DOHH2 (cell line): ENCODE data around the gene ITPA.

Experiments used
- H3F3A ChIP-seq: fragments of 200-600 bp; sonication (generic), shearing (Covaris generic); 2 replicates; pipeline ENCODE4 v1.6.0; 2016; ENCODE audit warnings: antibody characterized with exemption, mild to moderate bottlenecking; ENCODE audit not compliant: control insufficient read depth, insufficient read depth
- H3K27ac ChIP-seq: fragments of 200-600 bp; sonication (generic); 2 replicates; pipeline ENCODE4 v1.5.1; 2014; ENCODE audit warnings: low read depth, mild to moderate bottlenecking, low read length, moderate library complexity
- H3K27me3 ChIP-seq: fragments of 200-600 bp; sonication (generic); 2 replicates; pipeline ENCODE4 v1.6.1; 2014; ENCODE audit warnings: mild to moderate bottlenecking, low read length, mixed read lengths; ENCODE audit not compliant: control insufficient read depth
- H3K36me3 ChIP-seq: fragments of 200-600 bp; sonication (generic); 2 replicates; pipeline ENCODE4 v1.6.1; 2014; ENCODE audit warnings: mild to moderate bottlenecking, low read length, moderate library complexity, mixed read lengths; ENCODE audit not compliant: control insufficient read depth
- H3K4me1 ChIP-seq: fragments of 200-600 bp; sonication (generic); 2 replicates; pipeline ENCODE4 v1.6.1; 2014; ENCODE audit warnings: mild to moderate bottlenecking, low read length, mixed read lengths; ENCODE audit not compliant: control insufficient read depth
- H3K4me2 ChIP-seq: fragments of 200-600 bp; sonication (generic); 2 replicates; pipeline ENCODE4 v1.6.0; 2014; ENCODE audit warnings: mild to moderate bottlenecking, low read length, moderate library complexity
- H3K4me3 ChIP-seq: fragments of 200-600 bp; sonication (generic); 2 replicates; pipeline ENCODE4 v1.5.1; 2014; ENCODE audit warnings: mild to moderate bottlenecking, low read length, mixed read lengths
- H3K79me2 ChIP-seq: fragments of 200-600 bp; sonication (generic); 2 replicates; pipeline ENCODE4 v1.6.1; 2014; ENCODE audit warnings: mild to moderate bottlenecking, low read length, mixed read lengths; ENCODE audit not compliant: control insufficient read depth
- H3K9me2 ChIP-seq: fragments of 200-600 bp; sonication (generic); replicated peaks from 2 replicates; pipeline ENCODE4 v1.6.1; 2014; ENCODE audit warnings: mild to moderate bottlenecking, low read length, mixed read lengths; ENCODE audit not compliant: control insufficient read depth
- H3K9me3 ChIP-seq: fragments of 200-600 bp; sonication (generic); 2 replicates; pipeline ENCODE4 v1.6.1; 2014; ENCODE audit warnings: antibody characterized with exemption, low read length, mixed read lengths; ENCODE audit not compliant: control insufficient read depth, insufficient read depth
- H4K20me1 ChIP-seq: fragments of 200-600 bp; sonication (generic); 2 replicates; pipeline ENCODE4 v1.6.0; 2014; ENCODE audit warnings: low read depth, mild to moderate bottlenecking, antibody characterized with exemption, low read length, moderate library complexity; ENCODE audit not compliant: control insufficient read depth, insufficient read depth
- EZH2phosphoT487 ChIP-seq: fragments of 200-600 bp; sonication (generic); IDR thresholded peaks from 2 replicates; pipeline ENCODE4 v1.6.1; 2017; ENCODE audit warnings: borderline replicate concordance, mild to moderate bottlenecking, antibody characterized with exemption, low read length, moderate library complexity, mixed read lengths
- TF ChIP-seq, protein P1 (sequence below): fragments of 200-600 bp; sonication (generic); IDR thresholded peaks from one replicate; pipeline ENCODE4 v1.5.1; 2014; ENCODE audit warnings: antibody characterized with exemption, mild to moderate bottlenecking, low read depth, low read length; ENCODE audit not compliant: poor library complexity, severe bottlenecking

Gene ITPA

DNA sequence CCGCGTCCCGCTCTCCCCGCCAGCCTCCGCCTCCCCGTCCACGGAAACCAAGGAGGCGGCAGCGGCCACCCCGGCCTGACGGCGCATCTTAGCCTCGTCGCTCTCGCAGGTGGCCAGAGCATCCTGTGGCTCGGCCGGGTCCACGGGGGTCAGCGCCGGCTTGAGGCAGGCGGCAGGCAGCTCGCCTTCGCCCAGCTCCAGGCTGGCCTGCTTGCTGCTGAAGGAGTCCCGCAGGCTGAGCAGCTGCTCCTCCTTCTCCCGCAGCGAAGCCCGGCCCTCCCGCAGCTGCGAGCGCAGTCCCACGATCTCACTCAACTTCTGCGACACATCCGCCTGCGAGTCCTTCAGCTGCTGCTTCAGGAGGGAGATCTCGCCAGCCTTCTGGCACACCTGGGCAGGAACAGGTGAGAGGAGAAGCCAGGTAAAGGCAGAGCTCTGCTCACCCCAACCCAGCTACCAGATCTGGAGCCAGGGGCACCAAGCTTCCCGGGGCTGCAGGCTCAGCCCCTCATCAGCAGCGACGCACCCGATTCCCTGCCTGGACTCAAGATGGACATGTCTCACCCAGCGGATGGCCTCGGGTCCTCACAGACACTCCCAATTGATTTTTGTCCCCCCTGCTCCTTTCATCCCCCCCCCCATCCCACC, 44.4 kb upstream of the ITPA start:
- H3K27ac ChIP-seq = no peak overlapping the region
- no peaks in the 10 kb centered on the region for H3F3A ChIP-seq
- H3K9me2 ChIP-seq = no peaks in the 10 kb centered on the region
- peaks cover 3% of the 10 kb centered on the region; the same call in 1 of the 2 replicates for H3K4me1 ChIP-seq
- H4K20me1 ChIP-seq = no peaks in the 10 kb centered on the region
- no peaks in the 10 kb centered on the region for H3K9me3 ChIP-seq
- H3K4me3 ChIP-seq = no peak overlapping the region
- H3K79me2 ChIP-seq = peaks cover 3% of the 10 kb centered on the region
- no peak overlapping the region for H3K4me2 ChIP-seq
- TF ChIP-seq, protein P1, sequence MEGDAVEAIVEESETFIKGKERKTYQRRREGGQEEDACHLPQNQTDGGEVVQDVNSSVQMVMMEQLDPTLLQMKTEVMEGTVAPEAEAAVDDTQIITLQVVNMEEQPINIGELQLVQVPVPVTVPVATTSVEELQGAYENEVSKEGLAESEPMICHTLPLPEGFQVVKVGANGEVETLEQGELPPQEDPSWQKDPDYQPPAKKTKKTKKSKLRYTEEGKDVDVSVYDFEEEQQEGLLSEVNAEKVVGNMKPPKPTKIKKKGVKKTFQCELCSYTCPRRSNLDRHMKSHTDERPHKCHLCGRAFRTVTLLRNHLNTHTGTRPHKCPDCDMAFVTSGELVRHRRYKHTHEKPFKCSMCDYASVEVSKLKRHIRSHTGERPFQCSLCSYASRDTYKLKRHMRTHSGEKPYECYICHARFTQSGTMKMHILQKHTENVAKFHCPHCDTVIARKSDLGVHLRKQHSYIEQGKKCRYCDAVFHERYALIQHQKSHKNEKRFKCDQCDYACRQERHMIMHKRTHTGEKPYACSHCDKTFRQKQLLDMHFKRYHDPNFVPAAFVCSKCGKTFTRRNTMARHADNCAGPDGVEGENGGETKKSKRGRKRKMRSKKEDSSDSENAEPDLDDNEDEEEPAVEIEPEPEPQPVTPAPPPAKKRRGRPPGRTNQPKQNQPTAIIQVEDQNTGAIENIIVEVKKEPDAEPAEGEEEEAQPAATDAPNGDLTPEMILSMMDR = no peak
- no peak for TF ChIP-seq EZH2phosphoT487
- H3K36me3 ChIP-seq = no peaks in the 10 kb centered on the region
- H3K27me3 ChIP-seq = peaks cover 20% of the 10 kb centered on the region

GRCh38 chr20:3165473-3166337, 43.6 kb upstream of the ITPA start:
- TF ChIP-seq EZH2phosphoT487 = no peak
- TF ChIP-seq, protein P1 = no peak
- H4K20me1 ChIP-seq = no peaks in the 10 kb centered on the region
- H3K79me2 ChIP-seq = no peaks in the 10 kb centered on the region

DNA sequence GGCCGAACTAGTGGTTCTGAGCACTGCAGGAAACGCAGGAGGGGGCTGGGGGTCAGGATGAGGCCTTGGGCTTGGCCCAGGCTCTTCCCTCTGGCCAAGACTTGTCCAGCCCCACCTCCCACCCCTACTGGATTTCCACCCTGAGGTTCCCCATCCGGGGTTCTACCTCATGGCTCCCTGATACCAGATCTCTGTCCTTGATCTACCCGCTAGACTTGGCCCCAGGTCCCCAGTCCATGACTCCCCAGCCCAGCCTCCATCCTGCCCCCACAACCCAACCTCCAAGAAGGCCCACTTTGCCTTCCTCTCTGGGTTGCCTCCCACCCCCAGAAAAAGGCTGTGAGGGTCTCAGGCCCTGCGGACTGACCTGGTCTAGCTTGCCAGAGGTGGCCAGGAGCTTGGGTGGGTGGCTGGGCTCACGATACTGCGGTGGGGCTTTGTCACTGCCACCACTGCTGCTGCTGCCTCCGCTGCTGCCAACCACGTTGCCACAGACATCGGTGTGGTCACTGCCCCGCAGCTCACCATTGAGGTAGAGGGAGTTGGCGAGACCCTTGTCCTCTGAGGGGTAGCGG, 42.9 kb upstream of the ITPA start:
- Histone ChIP-seq H3K4me1 (peaks cover 3% of the 10 kb centered on the region; the same call in 1 of the 2 replicates), H3K4me2 (no peak overlapping the region), H4K20me1 (no peaks in the 10 kb centered on the region), H3K27me3 (peaks cover 29% of the 10 kb centered on the region), H3K9me2 (no peaks in the 10 kb centered on the region), H3F3A (no peaks in the 10 kb centered on the region), H3K79me2 (no peaks in the 10 kb centered on the region), H3K27ac (no peak overlapping the region), H3K9me3 (no peaks in the 10 kb centered on the region), H3K36me3 (no peaks in the 10 kb centered on the region), H3K4me3 (no peak overlapping the region)
- no peak for TF ChIP-seq EZH2phosphoT487
- TF ChIP-seq, protein P1 = no peak

More at GRCh38 chr20:3165473-3166337, 43.6 kb upstream of the ITPA start:
- no peak overlapping the region for H3K27ac ChIP-seq
- no peaks in the 10 kb centered on the region for H3K9me3 ChIP-seq
- no peaks in the 10 kb centered on the region for H3K36me3 ChIP-seq
- H3K27me3 ChIP-seq = peaks cover 22% of the 10 kb centered on the region
- H3K4me3 ChIP-seq = no peak overlapping the region
- H3K4me1 ChIP-seq = peaks cover 3% of the 10 kb centered on the region; the same call in 1 of the 2 replicates
- no peaks in the 10 kb centered on the region for H3F3A ChIP-seq
- H3K9me2 ChIP-seq = no peaks in the 10 kb centered on the region
- H3K4me2 ChIP-seq = no peak overlapping the region
